Keratinocyte (primary cell): ENCODE measurements around the gene ANKRD36. TPM values are rescaled to one million over a fixed set of nuclear protein-coding genes. Genes with fewer than 3 reads are reported as not detected.
"Not testable (repeated sequence)": the region's sequence is repeated elsewhere in the genome, so short reads cannot be mapped to it uniquely, and the experiment has no call there.

Experiments used
- DNase-seq: peaks from one replicate; pipeline ENCODE4 v3.0.0-alpha.2; 2011; ENCODE audit warnings: low read depth, missing footprints, low spot score
- FAIRE-seq: peaks from 2 replicates; lab custom pipeline; 2011; peaks lifted over from hg19 to GRCh38; lab: Jason Lieb, UNC
- H2AFZ ChIP-seq: 2 replicates; pipeline ENCODE4 v1.6.0; 2012; ENCODE audit warnings: low read length, control low read depth, inconsistent platforms; ENCODE audit not compliant: control insufficient read depth
- H3K27ac ChIP-seq: 2 replicates; pipeline ENCODE4 v1.5.1; 2011; ENCODE audit warnings: low read length; ENCODE audit not compliant: control insufficient read depth, insufficient read depth
- H3K27me3 ChIP-seq: 3 replicates; pipeline ENCODE4 v1.6.0; 2011; ENCODE audit warnings: low read length; ENCODE audit not compliant: control insufficient read depth, insufficient read depth; ENCODE audit errors: extremely low read depth
- H3K36me3 ChIP-seq, 2 experiments: 2 replicates in 1 of 2; 3 replicates in 1 of 2; pipeline ENCODE4 v1.5.1; 2011; ENCODE audit warnings: low read length in 2 of 2, mild to moderate bottlenecking in 1 of 2; ENCODE audit not compliant: control insufficient read depth in 2 of 2, insufficient read depth in 2 of 2; ENCODE audit errors: extremely low read depth in 1 of 2
- H3K4me1 ChIP-seq: 3 replicates; pipeline ENCODE4 v1.5.1; 2011; ENCODE audit warnings: low read length; ENCODE audit not compliant: control insufficient read depth, insufficient read depth; ENCODE audit errors: extremely low read depth
- H3K4me2 ChIP-seq: 3 replicates; pipeline ENCODE4 v1.6.0; 2011; ENCODE audit warnings: low read depth, low read length; ENCODE audit not compliant: control insufficient read depth, insufficient read depth; ENCODE audit errors: extremely low read depth
- H3K4me3 ChIP-seq, 3 experiments: fragments of 200-600 bp in 1 of 3; sonication (generic) in 1 of 3; 2 replicates in 2 of 3; 3 replicates in 1 of 3; pipeline ENCODE4 v1.5.1; 2011 to 2016; ENCODE audit warnings: low read length in 3 of 3, mild to moderate bottlenecking in 3 of 3, control low read depth in 2 of 3, inconsistent platforms in 1 of 3, low read depth in 1 of 3, mixed read lengths in 1 of 3, mixed run types in 1 of 3, moderate library complexity in 1 of 3; ENCODE audit not compliant: control insufficient read depth in 2 of 3, insufficient read depth in 2 of 3; ENCODE audit errors: extremely low read depth in 1 of 3
- H3K79me2 ChIP-seq: 2 replicates; pipeline ENCODE4 v1.6.0; 2012; ENCODE audit warnings: low read length; ENCODE audit not compliant: control insufficient read depth, insufficient read depth
- H3K9ac ChIP-seq: 3 replicates; pipeline ENCODE4 v1.6.0; 2011; ENCODE audit warnings: low read length; ENCODE audit not compliant: control insufficient read depth, insufficient read depth; ENCODE audit errors: extremely low read depth
- H3K9me1 ChIP-seq: 3 replicates; pipeline ENCODE4 v1.6.0; 2011; ENCODE audit warnings: low read length; ENCODE audit not compliant: control insufficient read depth, insufficient read depth; ENCODE audit errors: extremely low read depth
- H3K9me3 ChIP-seq: 2 replicates; pipeline ENCODE4 v1.5.1; 2012; ENCODE audit warnings: low read depth, low read length; ENCODE audit not compliant: control insufficient read depth
- H4K20me1 ChIP-seq: 3 replicates; pipeline ENCODE4 v1.6.0; 2011; ENCODE audit warnings: low read length; ENCODE audit not compliant: control insufficient read depth, insufficient read depth; ENCODE audit errors: extremely low read depth
- EZH2 ChIP-seq: IDR thresholded peaks from one replicate; pipeline ENCODE4 v1.6.1; 2012; ENCODE audit warnings: inconsistent platforms, mild to moderate bottlenecking, low read length, moderate library complexity
- dilution Hi-C: fragments of 300-500 bp; cut with MboI; formaldehyde crosslinking; loops from one replicate; pipeline ENCODE4 v1.7.0; 2020; ENCODE audit warnings: low sequenced_read_pairs; ENCODE audit not compliant: extremely low pct_ligation_motif_present
- polyA plus RNA-seq, 5 experiments: library from polyadenylated mRNA; depleted of rRNA in 3 of 5; stranded (reverse) in 3 of 5; stranded (forward) in 1 of 5; unstranded in 1 of 5; fragments of >200 nt; gene quantifications; 1 replicate in 1 of 5; 2 replicates in 3 of 5; 3 replicates in 1 of 5; pipeline versions ENCODE4 v1.2.1 to v1.2.3, GENCODE V29; 2011 to 2012; ENCODE audit warnings: missing spikeins in 2 of 5, low read depth in 1 of 5, low replicate concordance in 1 of 5
- TF ChIP-seq, protein P1 (sequence below), 3 experiments: IDR thresholded peaks in 1 of 3; conservative IDR thresholded peaks in 1 of 3; optimal IDR thresholded peaks in 1 of 3; 2 replicates in 2 of 3; 3 replicates in 1 of 3; pipeline versions ENCODE3 to v1.5.1; 2011; ENCODE audit warnings: low read length in 3 of 3, mild to moderate bottlenecking in 3 of 3, moderate library complexity in 2 of 3, control low read depth in 1 of 3, inconsistent platforms in 1 of 3; ENCODE audit not compliant: insufficient read depth in 2 of 3; ENCODE audit errors: extremely low read depth in 1 of 3

The ANKRD36 gene
- polyA plus RNA-seq, 1 donor (not counting 4 experiments of a cell fraction or from before 2014, with no cell fraction given), result 5.2 TPM

- Histone ChIP-seq H3K9me1 (no peaks in the 10 kb centered on the region), H3K36me3 (no peaks in the 10 kb centered on the region), H2AFZ (no peak overlapping the region), H3K27me3 (no peaks in the 10 kb centered on the region), H3K79me2 (no peaks in the 10 kb centered on the region), H4K20me1 (no peaks in the 10 kb centered on the region), H3K9ac (no peak overlapping the region), H3K4me3 (no peak overlapping the region), H3K4me2 (no peak overlapping the region), H3K27ac (no peak overlapping the region), H3K4me1 (no peaks in the 10 kb centered on the region), H3K9me3 (no peaks in the 10 kb centered on the region)
- dilution Hi-C loops, result no loop called here
- FAIRE-seq (no peak), DNase-seq (no peak)
- TF ChIP-seq EZH2, result no peak
- TF ChIP-seq, protein P1, sequence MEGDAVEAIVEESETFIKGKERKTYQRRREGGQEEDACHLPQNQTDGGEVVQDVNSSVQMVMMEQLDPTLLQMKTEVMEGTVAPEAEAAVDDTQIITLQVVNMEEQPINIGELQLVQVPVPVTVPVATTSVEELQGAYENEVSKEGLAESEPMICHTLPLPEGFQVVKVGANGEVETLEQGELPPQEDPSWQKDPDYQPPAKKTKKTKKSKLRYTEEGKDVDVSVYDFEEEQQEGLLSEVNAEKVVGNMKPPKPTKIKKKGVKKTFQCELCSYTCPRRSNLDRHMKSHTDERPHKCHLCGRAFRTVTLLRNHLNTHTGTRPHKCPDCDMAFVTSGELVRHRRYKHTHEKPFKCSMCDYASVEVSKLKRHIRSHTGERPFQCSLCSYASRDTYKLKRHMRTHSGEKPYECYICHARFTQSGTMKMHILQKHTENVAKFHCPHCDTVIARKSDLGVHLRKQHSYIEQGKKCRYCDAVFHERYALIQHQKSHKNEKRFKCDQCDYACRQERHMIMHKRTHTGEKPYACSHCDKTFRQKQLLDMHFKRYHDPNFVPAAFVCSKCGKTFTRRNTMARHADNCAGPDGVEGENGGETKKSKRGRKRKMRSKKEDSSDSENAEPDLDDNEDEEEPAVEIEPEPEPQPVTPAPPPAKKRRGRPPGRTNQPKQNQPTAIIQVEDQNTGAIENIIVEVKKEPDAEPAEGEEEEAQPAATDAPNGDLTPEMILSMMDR (optimal IDR thresholded peaks at IDR 0.05 in 1 of 3, IDR thresholded peaks at IDR 0.05 in 1 of 3, conservative IDR thresholded peaks at IDR 0.05 in 1 of 3; ENCODE audit: extremely low read depth in 1 of 3, insufficient read depth in 2 of 3, low read length in 3 of 3), result no peak
These were observed 154.6 kb downstream of the ANKRD36 start for GRCh38 chr2:97267411-97268074.

- H3K9ac ChIP-seq, H3K27me3 ChIP-seq, H3K27ac ChIP-seq, H3K79me2 ChIP-seq, H3K4me2 ChIP-seq, H3K9me1 ChIP-seq, H3K4me3 ChIP-seq, H3K36me3 ChIP-seq, H3K4me1 ChIP-seq, FAIRE-seq, H3K9me3 ChIP-seq, H4K20me1 ChIP-seq, DNase-seq, dilution Hi-C loops, H2AFZ ChIP-seq: not testable (repeated sequence)
These were observed 155.2 kb downstream of the ANKRD36 start for GRCh38 chr2:97268075-97268591.

DNA sequence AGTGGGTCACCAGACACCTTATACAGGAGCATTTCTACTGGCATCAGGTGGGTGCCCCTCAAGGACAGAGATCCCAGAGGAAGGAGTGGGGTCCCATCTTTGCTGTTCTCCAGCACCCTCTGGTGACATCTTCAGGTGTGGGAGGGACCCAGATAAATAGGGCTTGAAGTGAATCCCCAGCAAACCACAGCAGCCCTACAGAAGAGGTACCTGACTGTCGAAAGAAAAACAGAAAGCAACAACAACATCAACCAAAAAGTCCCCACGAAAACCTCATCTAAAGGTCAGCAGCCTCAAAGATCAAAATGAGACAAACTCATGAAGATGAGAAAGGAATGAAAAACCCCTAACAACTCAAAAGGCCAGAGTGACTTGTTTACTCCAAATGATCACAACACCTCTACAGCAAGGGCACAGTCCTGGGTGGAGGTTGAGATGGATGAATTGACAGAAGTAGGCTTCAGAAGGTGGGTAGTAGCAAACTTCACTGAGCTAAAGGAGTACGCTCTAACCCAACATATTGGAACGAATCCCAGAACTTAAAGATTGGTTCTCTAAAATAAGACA lies 163.4 kb downstream of the ANKRD36 start:
- DNase-seq, H3K9me3 ChIP-seq, dilution Hi-C loops, H3K36me3 ChIP-seq, H4K20me1 ChIP-seq, H3K4me1 ChIP-seq, H3K27me3 ChIP-seq, H3K4me3 ChIP-seq, FAIRE-seq, H3K79me2 ChIP-seq, H3K4me2 ChIP-seq, H2AFZ ChIP-seq, H3K27ac ChIP-seq, H3K9ac ChIP-seq, H3K9me1 ChIP-seq: not testable (repeated sequence)

DNA sequence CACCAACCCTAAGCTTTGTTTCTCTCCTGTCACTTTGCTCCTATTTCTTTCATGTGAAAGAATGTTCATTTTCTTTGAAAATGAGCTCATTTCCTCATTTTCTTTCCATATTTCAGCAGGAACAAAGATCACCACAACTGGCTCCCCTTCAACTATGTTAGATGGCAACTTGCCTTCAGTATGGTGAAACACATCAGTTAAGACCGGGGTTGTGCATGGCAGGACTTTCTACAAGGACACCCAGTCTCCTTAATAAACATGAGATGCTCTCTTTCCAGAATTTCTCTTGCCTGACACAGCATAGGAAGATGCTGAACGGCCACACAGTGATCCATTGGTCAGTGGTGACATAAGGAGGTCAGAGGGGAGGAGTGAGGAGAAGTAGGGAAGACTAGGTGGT lies 172.2 kb downstream of the ANKRD36 start:
- dilution Hi-C loops, result not testable (repeated sequence)

More for the DNA sequence above, 172.2 kb downstream of the ANKRD36 start:
- not testable (repeated sequence) for H3K79me2 ChIP-seq, H3K4me1 ChIP-seq, H3K4me3 ChIP-seq, H3K27ac ChIP-seq, FAIRE-seq, H3K4me2 ChIP-seq, H3K27me3 ChIP-seq, H2AFZ ChIP-seq, H3K36me3 ChIP-seq, H3K9ac ChIP-seq, H3K9me3 ChIP-seq, DNase-seq, H4K20me1 ChIP-seq, H3K9me1 ChIP-seq
